Stimulated activated CD4-positive, alpha-beta T cell treated with anti-CD3 and anti-CD28 coated beads, Interleukin-2, amount 100 ng/mL, for 24 hours (primary cell): ENCODE results near the gene PKN2.
"Not testable (repeated sequence)": the region's sequence is repeated elsewhere in the genome, so short reads cannot be mapped to it uniquely, and the experiment has no call there.

Source experiments
- DNase-seq, 2 donors: peaks; one replicate each; pipeline ENCODE4 v3.0.0-alpha.2; 2020

The PKN2 gene

DNA sequence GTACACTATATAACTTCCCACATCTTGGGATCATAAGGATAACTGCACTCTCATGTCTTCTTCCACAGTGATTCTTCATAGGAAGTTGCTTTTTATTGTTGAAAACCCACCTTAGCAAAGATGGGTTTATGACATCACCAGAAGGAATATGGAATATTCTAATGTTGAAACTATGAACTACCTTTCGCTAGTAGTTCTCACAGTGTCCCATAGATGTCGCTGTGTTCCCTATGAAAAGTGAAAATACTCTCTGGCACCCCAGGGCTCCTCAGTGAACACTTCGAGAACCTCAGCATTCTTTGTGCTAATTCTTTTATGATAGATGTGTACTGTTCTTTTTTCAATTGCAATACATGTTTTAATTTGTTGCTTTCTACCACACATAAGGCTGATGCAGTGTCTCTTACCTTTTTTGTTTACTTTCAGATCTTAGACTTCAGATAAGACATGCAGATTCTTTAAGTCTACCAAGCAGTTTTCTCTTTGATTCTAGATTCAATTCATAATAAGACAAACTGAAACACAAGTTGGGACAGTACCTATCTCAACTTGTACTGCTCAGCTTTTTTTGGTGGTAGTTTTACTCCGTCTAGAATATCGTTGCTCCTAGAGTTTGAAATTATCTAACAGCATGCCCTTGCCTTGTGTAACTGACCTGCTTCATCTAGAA is 116.4 kb downstream of the PKN2 start:
- DNase-seq = peak; percentile 35 to 49

- no peak for DNase-seq
These were observed 117.6 kb downstream of the PKN2 start for GRCh38 chr1:88801575-88802208.

GRCh38 chr1:88802404-88802803 is 118.3 kb downstream of the PKN2 start:
- no peak for DNase-seq

DNA sequence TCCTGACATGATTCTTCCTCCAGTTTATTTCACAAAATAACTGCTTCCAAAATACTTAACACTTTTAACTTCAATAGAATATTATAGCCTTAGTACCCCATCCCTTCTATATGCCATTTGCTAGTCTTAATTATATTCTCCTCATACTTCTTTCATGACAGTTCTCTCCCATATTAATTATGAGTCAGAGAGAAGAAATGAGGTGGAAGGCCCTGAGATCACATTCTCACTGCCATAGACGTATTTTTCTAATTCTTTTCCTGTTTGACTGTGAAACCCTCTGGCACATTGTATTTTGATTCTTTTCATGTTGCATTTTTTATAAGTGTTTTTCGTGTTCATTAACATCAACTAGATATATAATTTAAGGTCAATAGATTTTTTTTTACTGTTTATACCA is 118.9 kb downstream of the PKN2 start:
- DNase-seq = no peak

- DNase-seq = no peak
These were observed 119.4 kb downstream of the PKN2 start for GRCh38 chr1:88803444-88803843.

GRCh38 chr1:88812366-88812765 is 128.3 kb downstream of the PKN2 start:
- DNase-seq = no peak

DNA sequence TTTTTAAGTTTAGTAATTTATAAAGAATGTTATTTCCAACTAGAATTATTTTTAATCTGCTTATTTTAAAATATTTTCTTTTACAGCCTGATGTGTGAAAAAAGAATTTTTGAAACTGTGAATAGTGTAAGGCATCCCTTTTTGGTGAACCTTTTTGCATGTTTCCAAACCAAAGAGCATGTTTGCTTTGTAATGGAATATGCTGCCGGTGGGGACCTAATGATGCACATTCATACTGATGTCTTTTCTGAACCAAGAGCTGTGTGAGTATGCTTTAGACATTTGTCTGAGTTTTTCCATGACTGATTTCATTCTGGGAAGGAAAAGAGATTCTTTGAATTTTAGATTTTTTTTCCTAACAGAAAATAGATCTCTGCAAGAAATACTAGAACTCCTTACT is 129.4 kb downstream of the PKN2 start:
- DNase-seq = no peak

GRCh38 chr1:88819642-88820041 is 135.6 kb downstream of the PKN2 start:
- not testable (repeated sequence) for DNase-seq

DNA sequence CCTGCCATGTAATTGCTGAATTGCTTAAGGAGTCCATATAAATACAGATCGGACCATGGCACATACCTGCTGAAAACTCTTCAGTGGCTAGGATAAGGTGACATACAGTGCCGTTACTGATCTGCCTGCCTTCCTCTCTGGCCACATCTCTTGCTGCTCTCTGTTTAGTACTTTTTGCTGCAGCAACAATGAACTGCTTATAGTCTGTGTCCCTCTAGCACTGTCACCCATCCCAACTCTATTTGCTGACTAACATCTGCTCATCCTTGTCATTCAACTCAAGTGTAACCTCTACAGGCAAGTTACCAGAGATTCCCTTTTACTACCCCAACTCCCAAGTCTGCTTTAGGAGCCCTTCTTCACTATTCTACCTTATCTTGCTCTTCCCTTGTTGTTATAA is 141.6 kb downstream of the PKN2 start:
- no peak for DNase-seq

- DNase-seq = no peak
These were observed 163.6 kb downstream of the PKN2 start for GRCh38 chr1:88847643-88848042.

DNA sequence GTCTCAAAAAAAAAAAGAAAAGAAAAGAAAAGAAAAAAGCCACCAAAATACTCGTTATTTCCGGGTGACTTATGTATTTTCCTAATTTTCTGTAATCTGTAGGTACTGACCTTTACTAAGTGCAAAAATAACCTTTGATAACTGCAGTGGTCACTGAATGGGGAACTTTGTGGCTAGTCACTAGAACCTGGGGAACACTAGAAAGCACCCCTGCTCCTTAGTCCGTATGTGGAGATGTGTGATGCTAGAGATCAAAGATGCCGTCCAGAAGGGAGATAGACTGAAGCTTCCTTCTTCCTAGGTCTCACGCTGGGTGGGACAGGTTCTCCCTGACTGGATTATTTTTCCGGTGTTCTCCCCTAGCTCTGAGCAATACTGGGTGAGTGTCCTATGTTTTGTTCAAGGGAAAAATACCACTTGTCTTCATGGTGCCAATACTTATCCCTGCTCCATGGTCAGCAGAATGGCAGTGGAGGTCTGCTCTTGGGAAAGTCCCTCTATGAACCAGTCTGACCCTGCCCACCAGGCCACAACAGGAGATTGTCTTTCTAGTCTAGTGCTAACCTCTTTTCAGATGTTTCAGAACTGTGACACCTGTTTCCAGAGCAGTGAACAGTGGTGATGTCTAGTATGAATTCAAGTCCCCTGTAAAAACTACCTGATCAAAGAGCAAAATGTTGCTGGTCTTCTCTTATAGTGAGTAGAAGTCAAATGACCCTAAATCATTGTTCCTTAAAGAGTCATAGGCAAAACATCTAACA is 167.4 kb downstream of the PKN2 start:
- no peak for DNase-seq

GRCh38 chr1:88867743-88868521 is 183.9 kb downstream of the PKN2 start:
- no peak for DNase-seq

DNA sequence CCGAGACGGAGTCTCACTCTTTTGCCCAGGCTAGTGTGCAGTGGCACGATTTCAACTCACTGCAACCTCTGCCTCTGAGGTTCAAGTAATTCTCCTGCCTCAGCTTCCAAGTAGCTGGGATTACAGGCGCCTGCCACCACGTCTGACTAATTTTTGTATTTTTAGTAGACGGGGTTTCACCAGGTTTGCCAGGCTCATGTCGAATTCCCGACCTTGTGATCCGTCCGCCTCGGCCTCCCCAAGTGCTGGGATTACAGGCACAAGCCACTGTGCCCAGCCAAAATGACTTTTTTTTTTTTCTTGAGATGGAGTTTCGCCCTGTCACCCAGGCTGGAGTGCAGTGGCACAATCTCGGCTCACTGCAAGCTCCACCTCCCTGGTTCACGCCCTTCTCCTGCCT is 185.6 kb downstream of the PKN2 start:
- not testable (repeated sequence) for DNase-seq

DNA sequence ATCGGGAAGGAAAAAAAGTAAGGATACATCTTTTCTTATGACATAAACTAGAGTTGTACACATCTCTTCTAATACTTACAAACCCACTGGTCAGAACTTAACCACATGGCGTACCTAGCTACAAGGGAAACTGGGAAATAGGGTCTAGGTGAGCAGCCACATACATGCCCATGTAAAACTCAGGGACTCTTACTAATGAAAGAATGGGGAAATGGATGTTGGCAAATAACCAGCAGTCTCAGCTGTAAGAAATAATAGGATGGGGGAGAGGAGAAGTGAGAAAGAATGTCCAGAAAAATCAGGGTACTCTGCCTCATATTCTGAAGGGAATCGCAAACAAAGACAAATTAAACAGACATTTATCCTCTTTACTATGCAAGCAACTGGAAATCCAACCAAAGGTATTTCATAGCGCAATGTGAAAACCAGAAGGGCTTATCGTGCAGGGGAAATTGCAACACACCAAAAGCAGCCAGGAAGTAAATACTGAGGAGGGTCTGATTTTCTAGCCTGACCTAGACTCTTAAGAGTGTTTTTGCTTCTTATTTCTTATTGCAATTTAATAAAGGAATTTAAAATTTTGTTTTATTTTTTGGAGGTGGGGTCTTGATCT is 189.8 kb downstream of the PKN2 start:
- DNase-seq = no peak

DNA sequence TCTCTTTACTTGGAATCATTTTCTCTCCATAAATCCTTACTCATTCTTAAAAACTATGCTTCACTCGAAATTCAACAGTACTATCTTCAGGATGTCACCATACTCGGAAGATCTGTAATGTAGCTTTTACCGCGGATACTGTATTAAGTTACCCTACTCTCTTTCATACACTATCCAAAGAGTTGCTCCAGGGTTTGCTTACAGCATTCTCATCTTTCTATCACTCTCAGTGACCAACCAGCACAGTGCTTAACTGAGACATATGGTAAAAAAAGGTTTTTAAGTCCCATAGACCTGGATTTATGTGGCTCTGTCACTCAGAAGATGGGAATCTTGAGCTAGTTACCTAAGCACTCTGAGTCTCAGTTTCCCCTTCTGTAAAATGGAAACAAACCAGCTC is 191.5 kb downstream of the PKN2 start:
- no peak for DNase-seq

GRCh38 chr1:88876573-88877365 is 192.7 kb downstream of the PKN2 start:
- no peak for DNase-seq

DNA sequence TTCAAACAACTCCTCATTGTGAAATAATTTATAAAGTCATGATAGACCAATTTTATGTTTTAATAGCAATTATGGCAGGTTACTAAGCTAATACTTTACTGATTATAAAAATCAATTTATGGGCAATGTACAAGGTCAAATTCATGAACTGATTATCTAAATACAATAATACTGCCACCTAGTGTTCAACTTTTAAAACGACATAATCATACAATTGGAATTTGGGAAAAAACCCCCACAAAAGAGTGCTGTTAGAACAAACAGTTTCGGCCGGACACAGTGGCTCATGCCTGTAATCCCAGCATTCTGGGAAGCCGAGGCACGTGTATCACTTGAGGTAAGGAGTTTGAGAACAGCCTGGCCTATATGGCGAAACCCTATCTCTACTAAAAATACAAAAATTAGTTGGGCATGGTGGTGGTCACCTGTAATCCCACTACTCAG is 193.3 kb downstream of the PKN2 start:
- no peak for DNase-seq

DNA sequence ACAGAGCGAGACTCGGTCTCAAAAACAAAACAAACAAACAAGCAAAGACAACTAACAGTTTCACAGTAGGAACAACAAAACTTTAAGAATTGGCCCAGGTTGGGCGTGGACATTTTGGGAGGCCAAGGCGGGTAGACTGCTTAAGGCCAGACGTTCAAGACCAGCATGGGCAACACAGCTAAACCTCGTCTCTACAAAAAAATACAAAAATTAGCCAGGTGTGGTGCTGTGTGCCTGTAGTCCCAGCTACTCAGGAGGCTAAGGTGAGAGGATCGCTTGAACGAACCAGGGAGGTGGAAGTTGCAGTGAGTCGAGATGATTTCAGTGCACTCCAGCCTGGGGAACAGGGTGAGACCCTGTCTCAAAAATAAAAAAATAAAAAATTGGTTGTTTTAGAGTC is 193.8 kb downstream of the PKN2 start:
- no peak for DNase-seq

- DNase-seq = no peak
These were observed 194.7 kb downstream of the PKN2 start for GRCh38 chr1:88878731-88879130.

DNA sequence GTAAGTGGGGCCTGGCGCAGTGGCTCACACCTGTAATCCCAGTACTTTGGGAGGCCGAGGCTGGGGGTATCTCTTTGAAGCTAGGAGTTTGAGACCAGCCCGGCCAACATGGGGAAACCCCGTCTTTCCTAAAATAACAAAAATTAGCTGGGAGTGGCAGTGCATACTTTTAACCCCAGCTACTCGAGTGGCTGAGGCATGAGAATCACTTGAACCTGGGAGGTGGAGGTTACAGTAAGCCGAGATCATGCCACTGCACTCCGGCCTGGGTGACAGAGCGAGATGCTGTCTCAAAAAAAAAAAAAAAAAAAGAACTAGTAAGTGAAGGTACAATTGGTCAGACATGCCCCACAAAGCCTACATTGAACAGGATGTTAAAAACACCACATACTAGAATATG is 196.6 kb downstream of the PKN2 start:
- DNase-seq = not testable (repeated sequence)

DNA sequence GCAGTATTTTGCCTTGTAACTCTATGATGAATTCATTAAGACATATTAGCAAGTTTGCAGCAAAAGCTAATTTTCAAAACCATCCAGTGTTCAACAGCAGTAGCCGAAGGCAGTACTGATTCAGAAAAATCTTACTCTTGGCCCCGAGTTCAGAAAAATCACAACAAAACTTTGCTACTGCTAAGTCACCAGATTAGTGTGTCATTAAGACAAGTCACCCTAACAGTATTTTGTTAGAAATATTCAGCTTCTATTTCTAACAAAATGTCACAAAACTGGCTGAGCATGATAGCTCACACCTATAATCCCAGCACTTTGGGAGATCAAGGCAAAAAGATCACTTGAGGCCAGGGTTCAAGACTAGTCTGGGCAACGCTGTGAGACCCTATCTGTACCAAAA is 199.1 kb downstream of the PKN2 start:
- no peak for DNase-seq
